ENCODE data around the gene HINT2. TPM values are rescaled to one million over a fixed set of nuclear protein-coding genes. Genes with fewer than 3 reads are reported as not detected.

HINT2 gene
- total RNA-seq, 2 donors from 2014 or later, result 31.3 to 35.0 TPM

- TF ChIP-seq CTCF (IDR thresholded peaks at IDR 0.05), result no peak
- no peaks in the 10 kb centered on the region for H3K27me3 ChIP-seq
- DNase-seq (ENCODE audit: low spot score), result no peak
These were observed 38.3 kb upstream of the HINT2 start for GRCh38 chr9:35852876-35853865.

GRCh38 chr9:35852267-35852815 lies 37.5 kb upstream of the HINT2 start:
- peaks cover 10% of the 10 kb centered on the region for H3K36me3 ChIP-seq
- TF ChIP-seq CTCF (IDR thresholded peaks at IDR 0.05), result no peak
- peaks cover 0 to 10% of the 10 kb centered on the region in 2 donors for H3K4me1 ChIP-seq
- no peaks in the 10 kb centered on the region for H3K27me3 ChIP-seq
- H3K9me3 ChIP-seq, result no peaks in the 10 kb centered on the region
- no peak overlapping the region for H3K4me3 ChIP-seq
- DNase-seq (ENCODE audit: low spot score), result no peak
- no peak overlapping the region for H3K27ac ChIP-seq

More at GRCh38 chr9:35852876-35853865, 38.3 kb upstream of the HINT2 start:
- Histone ChIP-seq H3K27ac (no peak overlapping the region), H3K9me3 (no peaks in the 10 kb centered on the region), H3K4me1 (peaks cover 0 to 2% of the 10 kb centered on the region in 2 donors), H3K4me3 (no peak overlapping the region), H3K36me3 (peaks cover 10% of the 10 kb centered on the region)

- Histone ChIP-seq H3K27me3 (no peaks in the 10 kb centered on the region), H3K4me3 (no peak overlapping the region), H3K9me3 (no peaks in the 10 kb centered on the region), H3K27ac (peak overlapping the region; percentile 49 to 78), H3K4me1 (peaks cover 0 to 32% of the 10 kb centered on the region in 2 donors), H3K36me3 (no peaks in the 10 kb centered on the region)
- no peak for TF ChIP-seq CTCF (IDR thresholded peaks at IDR 0.05)
- no peak for DNase-seq (ENCODE audit: low spot score)
These were observed 33.1 kb upstream of the HINT2 start for GRCh38 chr9:35847792-35848572.

- Histone ChIP-seq H3K27me3 (no peaks in the 10 kb centered on the region), H3K4me3 (no peak overlapping the region), H3K27ac (peak overlapping the region in 1 of 2 donors; percentile 25), H3K4me1 (peaks cover 0 to 32% of the 10 kb centered on the region in 2 donors), H3K36me3 (no peaks in the 10 kb centered on the region), H3K9me3 (no peaks in the 10 kb centered on the region)
- DNase-seq (ENCODE audit: low spot score), result no peak
- TF ChIP-seq CTCF (IDR thresholded peaks at IDR 0.05), result no peak
These were observed 31.3 kb upstream of the HINT2 start for GRCh38 chr9:35845824-35846771.
